Mesothelial cell of epicardium (in vitro differentiated cells): ENCODE data around the gene ZDHHC1. TPM values are rescaled to one million over a fixed set of nuclear protein-coding genes. Genes with fewer than 3 reads are reported as not detected.

Source experiments
- DNase-seq, 2 experiments: peaks; one replicate each; pipeline ENCODE4 v3.0.0; 2021; ENCODE audit warnings: low spot score in 2 of 2; ENCODE audit not compliant: unreplicated experiment in 2 of 2
- H3K27ac Mint-ChIP-seq: 2 replicates; pipeline ENCODE4 v1.8.0; 2021; ENCODE audit warnings: mixed read lengths
- H3K27me3 Mint-ChIP-seq: 2 replicates; pipeline ENCODE4 v1.8.0; 2021; ENCODE audit warnings: low read depth, mixed read lengths
- H3K36me3 Mint-ChIP-seq: 2 replicates; pipeline ENCODE4 v1.8.0; 2021; ENCODE audit warnings: mixed read lengths
- H3K4me1 Mint-ChIP-seq: 2 replicates; pipeline ENCODE4 v1.8.0; 2021; ENCODE audit warnings: mixed read lengths
- H3K4me3 Mint-ChIP-seq: 2 replicates; pipeline ENCODE4 v1.8.0; 2021; ENCODE audit warnings: mild to moderate bottlenecking, moderate library complexity, mixed read lengths
- H3K9me3 Mint-ChIP-seq: 2 replicates; pipeline ENCODE4 v1.8.0; 2021; ENCODE audit warnings: mixed read lengths
- CTCF ChIP-seq: fragments of 200-600 bp; sonication (generic); IDR thresholded peaks from one replicate; pipeline ENCODE4 v1.5.0; 2021; ENCODE audit warnings: antibody characterized with exemption; ENCODE audit not compliant: unreplicated experiment
- total RNA-seq: library from RNA; stranded (reverse); gene quantifications from 3 replicates; pipeline ENCODE4 v1.2.1, GENCODE V29; 2021

The ZDHHC1 gene
- total RNA-seq, 1 donor from 2014 or later = 15.4 TPM

DNA sequence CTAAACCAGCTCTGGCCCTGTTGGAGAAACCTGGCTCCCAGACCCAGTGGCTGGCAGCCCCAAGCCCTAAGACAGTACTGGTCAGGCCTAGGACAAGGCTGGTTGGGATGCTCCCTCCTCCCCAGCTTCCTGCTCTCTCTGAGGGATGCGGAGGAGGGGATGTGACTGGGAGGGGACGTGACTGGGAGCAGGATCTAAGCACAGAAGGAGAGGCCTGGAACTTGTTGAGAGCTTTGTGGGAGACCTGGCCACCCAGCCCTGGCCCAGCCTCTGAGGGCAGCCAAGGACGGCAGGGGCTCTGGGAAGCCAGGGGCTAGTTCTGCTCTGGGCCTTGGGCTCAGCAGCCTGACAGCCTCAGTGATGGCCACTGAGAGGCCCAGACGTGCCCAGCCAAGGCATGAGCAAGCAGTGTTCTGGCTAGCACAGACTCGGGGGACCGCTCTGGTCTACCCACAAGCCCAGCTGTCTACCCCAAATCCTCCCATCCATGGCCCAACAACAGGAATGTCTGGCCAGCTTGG is 41.9 kb upstream of the ZDHHC1 start:
- TF ChIP-seq CTCF = no peak
- H3K4me3 Mint-ChIP-seq = no peak overlapping the region
- peaks cover 12% of the 10 kb centered on the region for H3K4me1 Mint-ChIP-seq
- peaks cover 1% of the 10 kb centered on the region for H3K36me3 Mint-ChIP-seq
- no peaks in the 10 kb centered on the region for H3K27me3 Mint-ChIP-seq
- no peak for DNase-seq
- H3K9me3 Mint-ChIP-seq = no peaks in the 10 kb centered on the region
- H3K27ac Mint-ChIP-seq = no peak overlapping the region

DNA sequence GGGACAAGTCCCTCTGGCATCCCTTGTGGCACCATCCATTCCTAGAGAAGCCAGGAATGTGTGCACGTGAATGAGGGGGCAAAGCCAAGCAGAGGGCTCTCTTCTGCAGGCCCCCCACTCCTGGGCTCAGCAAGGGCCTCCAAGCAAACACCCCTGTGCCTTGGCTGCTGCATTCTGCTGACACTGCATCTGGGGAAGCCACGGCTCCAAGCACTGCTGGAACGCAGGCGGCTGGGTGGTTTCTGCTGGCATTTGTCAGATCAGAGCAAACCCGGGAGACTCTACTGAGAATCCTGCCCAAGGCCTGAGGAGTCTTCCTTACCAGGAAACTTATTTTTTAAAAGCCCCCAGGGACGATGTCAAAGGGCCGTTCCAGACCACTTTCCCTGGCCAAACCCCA is 41.3 kb upstream of the ZDHHC1 start:
- Mint-ChIP-seq H3K9me3 (no peaks in the 10 kb centered on the region), H3K4me1 (peaks cover 12% of the 10 kb centered on the region), H3K27ac (no peak overlapping the region), H3K4me3 (no peak overlapping the region), H3K27me3 (no peaks in the 10 kb centered on the region), H3K36me3 (peaks cover 2% of the 10 kb centered on the region)
- no peak for DNase-seq
- no peak for TF ChIP-seq CTCF

- Mint-ChIP-seq H3K9me3 (no peaks in the 10 kb centered on the region), H3K27ac (no peak overlapping the region), H3K4me1 (peaks cover 12% of the 10 kb centered on the region), H3K36me3 (peaks cover 2% of the 10 kb centered on the region), H3K4me3 (no peak overlapping the region), H3K27me3 (no peaks in the 10 kb centered on the region)
- DNase-seq = no peak
- TF ChIP-seq CTCF = no peak
These were observed 40.3 kb upstream of the ZDHHC1 start for GRCh38 chr16:67456391-67457081.

GRCh38 chr16:67454852-67455251 is 38.6 kb upstream of the ZDHHC1 start:
- H3K9me3 Mint-ChIP-seq = no peaks in the 10 kb centered on the region
- DNase-seq = no peak
- H3K4me1 Mint-ChIP-seq = peaks cover 5% of the 10 kb centered on the region
- no peaks in the 10 kb centered on the region for H3K27me3 Mint-ChIP-seq
- H3K4me3 Mint-ChIP-seq = no peak overlapping the region
- no peak for TF ChIP-seq CTCF
- peaks cover 2% of the 10 kb centered on the region for H3K36me3 Mint-ChIP-seq
- no peak overlapping the region for H3K27ac Mint-ChIP-seq

- no peaks in the 10 kb centered on the region for H3K9me3 Mint-ChIP-seq
- H3K27ac Mint-ChIP-seq = no peak overlapping the region
- peaks cover 5% of the 10 kb centered on the region for H3K4me1 Mint-ChIP-seq
- no peaks in the 10 kb centered on the region for H3K27me3 Mint-ChIP-seq
- peaks cover 7% of the 10 kb centered on the region for H3K36me3 Mint-ChIP-seq
- TF ChIP-seq CTCF = no peak
- H3K4me3 Mint-ChIP-seq = no peak overlapping the region
- no peak for DNase-seq
These were observed 37.8 kb upstream of the ZDHHC1 start for GRCh38 chr16:67454104-67454503.
